OCI-LY7 (cell line): ENCODE data around the gene MORF4L1.

Experiments
- CTCF ChIP-seq: fragments of 200-600 bp; sonication (generic); conservative IDR thresholded peaks from 2 replicates; pipeline ENCODE4 v1.5.1; 2014; ENCODE audit warnings: mild to moderate bottlenecking, antibody characterized with exemption, low read length, moderate library complexity, mixed read lengths
- EZH2phosphoT487 ChIP-seq: fragments of 200-600 bp; sonication (generic); IDR thresholded peaks from 2 replicates; pipeline ENCODE4 v1.6.1; 2018; ENCODE audit warnings: low read depth, borderline replicate concordance, mild to moderate bottlenecking, mixed run types, antibody characterized with exemption, low read length, moderate library complexity, mixed read lengths

GRCh38 chr15:78928616-78929093, 56.0 kb downstream of the MORF4L1 start:
- TF ChIP-seq CTCF (no peak), EZH2phosphoT487 (no peak)
